ENCODE data around the gene GNB1L.
A peak's percentile ranks its signal among the peaks of the same experiment; 100 is the strongest.

Gene GNB1L

DNA sequence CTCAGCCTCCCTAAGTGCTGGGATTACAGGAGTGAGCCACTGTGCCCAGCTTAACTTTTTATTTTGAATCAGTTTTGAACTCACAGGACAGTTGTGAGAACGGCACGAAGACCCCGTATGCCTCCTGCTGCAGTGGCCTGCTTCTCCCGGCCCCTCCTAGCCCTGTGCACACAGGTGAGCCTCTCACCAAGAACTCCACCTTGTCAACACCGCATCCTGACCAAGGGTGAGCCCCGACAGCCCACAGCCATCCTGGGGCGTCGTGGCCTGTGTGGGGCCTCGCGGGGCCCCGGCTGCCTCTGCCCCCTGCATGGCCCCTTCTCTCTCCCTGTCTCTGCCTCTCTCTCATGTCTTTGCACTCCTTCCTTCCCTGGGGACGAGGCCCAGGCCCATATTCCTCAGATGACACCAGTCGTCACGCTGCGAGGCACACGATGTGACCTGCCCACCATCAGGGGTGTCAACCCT, 38.8 kb downstream of the GNB1L start:
- DNase-seq (ENCODE audit: low read depth, low spot score): no peak
- no peak for TF ChIP-seq EZH2 (IDR thresholded peaks at IDR 0.05)
- no peak for TF ChIP-seq FOXP2 (optimal IDR thresholded peaks at IDR 0.05; ENCODE audit: control extremely low read depth, extremely low read length, insufficient read depth)
- no peak for TF ChIP-seq POLR2AphosphoS5 (IDR thresholded peaks at IDR 0.05; ENCODE audit: borderline replicate concordance, low read depth, low read length)
- Histone ChIP-seq H3K4me3 (no peak overlapping the region), H3K27ac (no peak overlapping the region), H3K9me3 (ENCODE audit: low read depth, low read length) (no peaks in the 10 kb centered on the region), H3K9ac (ENCODE audit: insufficient read length) (no peak overlapping the region), H3K36me3 (ENCODE audit: insufficient read depth, low read length) (no peaks in the 10 kb centered on the region)

DNA sequence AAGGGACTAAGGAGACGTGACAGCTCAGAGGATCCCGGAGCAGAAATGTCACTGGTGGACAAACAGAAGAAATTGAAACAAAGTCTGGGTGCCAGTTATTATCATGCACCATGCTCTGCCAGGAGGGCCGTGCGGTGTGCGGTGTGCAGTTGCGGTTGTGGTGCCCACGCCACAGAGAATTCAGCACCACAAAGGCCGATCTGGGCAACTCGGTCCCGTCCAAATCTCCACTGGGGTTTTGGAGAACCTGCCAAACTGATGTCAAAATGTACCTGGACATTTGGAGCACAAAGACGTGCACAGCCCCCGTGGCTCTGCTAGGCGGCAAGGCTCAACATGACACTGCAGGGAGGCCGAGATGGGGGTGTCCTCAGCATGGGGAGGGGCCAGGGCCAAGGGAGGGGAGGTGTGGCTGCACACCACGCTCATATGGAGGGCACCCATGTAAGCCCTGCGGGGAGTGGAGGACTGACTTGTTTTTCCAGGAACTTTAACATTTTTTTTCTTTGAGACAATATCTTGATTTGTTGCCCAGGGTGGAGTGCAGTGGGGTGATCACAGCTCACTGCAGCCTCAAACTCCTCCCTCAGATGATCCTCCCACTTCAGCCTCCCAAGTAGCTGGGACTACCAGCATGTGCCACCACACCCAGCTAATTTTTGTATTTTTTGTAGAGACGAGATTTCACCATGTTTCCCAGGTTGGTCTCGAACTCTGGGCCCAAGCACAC, 39.4 kb downstream of the GNB1L start:
- TF ChIP-seq POLR2AphosphoS5 (IDR thresholded peaks at IDR 0.05; ENCODE audit: borderline replicate concordance, low read depth, low read length): no peak
- TF ChIP-seq FOXP2 (optimal IDR thresholded peaks at IDR 0.05; ENCODE audit: control extremely low read depth, extremely low read length, insufficient read depth): no peak
- no peak for TF ChIP-seq EZH2 (IDR thresholded peaks at IDR 0.05)
- H3K9me3 ChIP-seq (ENCODE audit: low read depth, low read length): no peaks in the 10 kb centered on the region
- H3K9ac ChIP-seq (ENCODE audit: insufficient read length): no peak overlapping the region
- H3K36me3 ChIP-seq (ENCODE audit: insufficient read depth, low read length): no peaks in the 10 kb centered on the region
- DNase-seq (ENCODE audit: low read depth, low spot score): no peak
- peak overlapping the region; percentile 9; the same call in 1 of the 2 replicates for H3K27ac ChIP-seq
- no peak overlapping the region for H3K4me3 ChIP-seq

DNA sequence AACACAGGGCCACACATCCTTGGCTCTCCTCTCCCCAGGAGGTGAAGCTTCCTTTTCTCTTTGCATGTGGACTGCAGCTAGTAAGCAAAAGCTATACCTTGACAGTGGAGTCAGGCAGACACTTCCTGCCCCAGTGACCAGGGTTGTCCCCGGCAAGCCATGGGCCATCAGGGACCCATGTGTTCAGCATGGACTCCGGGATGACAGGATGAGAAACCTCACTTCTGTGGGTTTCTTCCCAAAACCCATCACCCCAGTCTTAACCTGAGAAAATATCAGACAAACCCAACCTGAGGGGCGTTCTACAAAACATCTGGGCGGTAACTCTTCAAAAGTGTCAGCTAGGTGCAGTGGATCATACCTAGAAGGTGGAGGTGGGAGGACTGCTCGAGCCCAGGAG, 40.2 kb downstream of the GNB1L start:
- DNase-seq (ENCODE audit: low read depth, low spot score): no peak
- H3K27ac ChIP-seq: no peak overlapping the region
- H3K9me3 ChIP-seq (ENCODE audit: low read depth, low read length): no peaks in the 10 kb centered on the region
- no peak overlapping the region for H3K9ac ChIP-seq (ENCODE audit: insufficient read length)
- H3K36me3 ChIP-seq (ENCODE audit: insufficient read depth, low read length): no peaks in the 10 kb centered on the region
- no peak for TF ChIP-seq POLR2AphosphoS5 (IDR thresholded peaks at IDR 0.05; ENCODE audit: borderline replicate concordance, low read depth, low read length)
- TF ChIP-seq EZH2 (IDR thresholded peaks at IDR 0.05): no peak
- no peak for TF ChIP-seq FOXP2 (optimal IDR thresholded peaks at IDR 0.05; ENCODE audit: control extremely low read depth, extremely low read length, insufficient read depth)
- no peak overlapping the region for H3K4me3 ChIP-seq

DNA sequence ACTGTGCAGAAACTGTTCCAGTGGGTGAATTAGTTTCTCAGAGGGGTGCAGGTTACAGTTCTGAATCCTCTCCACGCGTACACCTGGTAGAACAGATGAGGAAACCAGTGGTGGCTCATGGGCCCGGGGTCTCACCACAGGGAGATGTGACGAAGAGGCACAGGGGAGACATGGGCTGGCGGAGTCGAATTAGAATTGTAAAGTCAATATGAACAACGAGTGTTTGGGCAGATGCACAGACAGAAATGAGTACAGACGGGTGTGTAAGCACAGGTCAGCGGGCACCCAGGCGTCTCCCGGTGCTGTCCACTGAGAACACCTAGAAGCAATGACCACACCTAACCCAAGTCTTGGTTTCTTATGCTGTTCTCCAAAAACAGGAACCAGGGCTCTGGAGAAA, 41.8 kb downstream of the GNB1L start:
- H3K36me3 ChIP-seq (ENCODE audit: insufficient read depth, low read length): no peaks in the 10 kb centered on the region
- no peaks in the 10 kb centered on the region for H3K9me3 ChIP-seq (ENCODE audit: low read depth, low read length)
- TF ChIP-seq EZH2 (IDR thresholded peaks at IDR 0.05) (no peak), FOXP2 (optimal IDR thresholded peaks at IDR 0.05; ENCODE audit: control extremely low read depth, extremely low read length, insufficient read depth) (no peak), POLR2AphosphoS5 (IDR thresholded peaks at IDR 0.05; ENCODE audit: borderline replicate concordance, low read depth, low read length) (no peak)
- H3K9ac ChIP-seq (ENCODE audit: insufficient read length): no peak overlapping the region
- DNase-seq (ENCODE audit: low read depth, low spot score): no peak
- H3K4me3 ChIP-seq: no peak overlapping the region
- no peak overlapping the region; the same call in 1 of the 2 replicates for H3K27ac ChIP-seq

DNA sequence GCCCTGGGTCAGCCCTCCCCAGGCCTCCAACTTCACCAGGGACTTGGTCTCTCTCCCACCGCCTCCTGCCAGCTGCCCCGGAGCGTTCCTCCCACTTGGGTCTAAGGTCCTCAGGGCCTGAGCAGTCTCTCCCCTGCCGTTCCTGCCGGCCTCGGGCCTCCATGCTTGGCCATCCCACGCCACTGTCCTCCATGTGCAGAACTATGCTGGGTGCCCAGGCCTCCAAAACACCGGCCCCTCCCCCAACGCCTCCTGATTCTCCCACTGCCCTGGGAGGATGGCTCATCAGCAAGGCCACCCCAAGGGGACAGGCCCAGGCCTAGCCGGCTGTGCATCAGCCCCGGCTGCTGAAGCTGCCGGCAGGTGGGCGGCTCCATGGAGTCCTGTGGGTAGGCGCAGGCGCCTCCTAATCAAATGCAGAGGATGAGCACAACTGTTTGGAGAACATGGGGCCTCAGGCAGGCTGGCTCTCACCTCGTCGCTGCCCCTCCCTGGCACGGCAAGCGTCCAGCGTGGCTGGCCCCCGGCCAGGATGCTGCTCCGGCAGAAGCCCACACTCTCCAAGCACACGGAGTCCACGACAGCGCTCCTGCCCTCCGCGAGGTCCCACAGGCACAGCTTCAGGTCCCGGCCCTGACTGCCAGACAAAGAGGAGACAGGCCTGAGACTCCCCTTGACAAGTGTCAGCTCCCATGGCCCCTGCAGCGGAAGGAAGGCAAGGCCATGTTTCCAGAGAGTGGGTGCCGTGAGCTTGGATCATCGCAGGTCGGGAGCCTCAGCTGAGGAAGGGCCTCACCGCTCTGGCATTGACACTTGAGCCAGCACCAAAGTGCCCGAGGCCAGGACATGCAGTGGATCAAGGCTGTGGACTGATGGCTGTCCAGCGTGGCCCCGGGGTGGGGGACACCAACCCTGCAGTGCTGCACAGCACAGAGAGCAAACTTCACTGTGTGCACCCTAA, 42.6 kb downstream of the GNB1L start:
- Histone ChIP-seq H3K27ac (no peak overlapping the region), H3K9ac (ENCODE audit: insufficient read length) (no peak overlapping the region)
- TF ChIP-seq FOXP2 (optimal IDR thresholded peaks at IDR 0.05; ENCODE audit: control extremely low read depth, extremely low read length, insufficient read depth) (peak; percentile 22), POLR2AphosphoS5 (IDR thresholded peaks at IDR 0.05; ENCODE audit: borderline replicate concordance, low read depth, low read length) (no peak), EZH2 (IDR thresholded peaks at IDR 0.05) (no peak)

DNA sequence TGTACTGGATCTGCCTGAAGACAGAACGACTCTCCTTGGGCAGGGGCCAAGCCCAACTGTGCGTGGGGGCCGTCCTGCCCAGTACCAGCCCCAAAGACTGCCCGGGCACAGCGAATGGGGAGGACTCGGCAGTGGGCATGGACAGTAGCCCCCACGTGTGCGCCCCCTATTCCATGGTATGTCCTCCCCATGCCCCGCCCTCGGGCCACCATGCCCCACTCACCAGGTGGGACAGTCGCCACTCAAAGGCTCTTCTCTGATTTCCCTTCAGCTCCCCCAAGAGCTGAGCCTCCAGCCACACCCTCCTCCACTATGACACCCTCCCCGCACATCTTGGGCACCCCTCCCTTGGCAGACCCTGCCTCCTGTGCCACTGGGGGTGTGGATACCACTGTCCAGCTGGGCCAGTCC, 43.5 kb downstream of the GNB1L start:
- H3K9me3 ChIP-seq (ENCODE audit: low read depth, low read length): no peaks in the 10 kb centered on the region
- H3K36me3 ChIP-seq (ENCODE audit: insufficient read depth, low read length): no peaks in the 10 kb centered on the region
- peak overlapping the region; percentile 54 for H3K27ac ChIP-seq
- no peak for TF ChIP-seq EZH2 (IDR thresholded peaks at IDR 0.05)
- no peak for TF ChIP-seq POLR2AphosphoS5 (IDR thresholded peaks at IDR 0.05; ENCODE audit: borderline replicate concordance, low read depth, low read length)
- no peak for TF ChIP-seq FOXP2 (optimal IDR thresholded peaks at IDR 0.05; ENCODE audit: control extremely low read depth, extremely low read length, insufficient read depth)
- no peak overlapping the region for H3K9ac ChIP-seq (ENCODE audit: insufficient read length)
- no peak for DNase-seq (ENCODE audit: low read depth, low spot score)
- peak overlapping the region; percentile 38 for H3K4me3 ChIP-seq

More for the DNA sequence above, 42.6 kb downstream of the GNB1L start:
- no peak overlapping the region for H3K4me3 ChIP-seq
- no peak for DNase-seq (ENCODE audit: low read depth, low spot score)
- no peaks in the 10 kb centered on the region for H3K9me3 ChIP-seq (ENCODE audit: low read depth, low read length)
- H3K36me3 ChIP-seq (ENCODE audit: insufficient read depth, low read length): no peaks in the 10 kb centered on the region

DNA sequence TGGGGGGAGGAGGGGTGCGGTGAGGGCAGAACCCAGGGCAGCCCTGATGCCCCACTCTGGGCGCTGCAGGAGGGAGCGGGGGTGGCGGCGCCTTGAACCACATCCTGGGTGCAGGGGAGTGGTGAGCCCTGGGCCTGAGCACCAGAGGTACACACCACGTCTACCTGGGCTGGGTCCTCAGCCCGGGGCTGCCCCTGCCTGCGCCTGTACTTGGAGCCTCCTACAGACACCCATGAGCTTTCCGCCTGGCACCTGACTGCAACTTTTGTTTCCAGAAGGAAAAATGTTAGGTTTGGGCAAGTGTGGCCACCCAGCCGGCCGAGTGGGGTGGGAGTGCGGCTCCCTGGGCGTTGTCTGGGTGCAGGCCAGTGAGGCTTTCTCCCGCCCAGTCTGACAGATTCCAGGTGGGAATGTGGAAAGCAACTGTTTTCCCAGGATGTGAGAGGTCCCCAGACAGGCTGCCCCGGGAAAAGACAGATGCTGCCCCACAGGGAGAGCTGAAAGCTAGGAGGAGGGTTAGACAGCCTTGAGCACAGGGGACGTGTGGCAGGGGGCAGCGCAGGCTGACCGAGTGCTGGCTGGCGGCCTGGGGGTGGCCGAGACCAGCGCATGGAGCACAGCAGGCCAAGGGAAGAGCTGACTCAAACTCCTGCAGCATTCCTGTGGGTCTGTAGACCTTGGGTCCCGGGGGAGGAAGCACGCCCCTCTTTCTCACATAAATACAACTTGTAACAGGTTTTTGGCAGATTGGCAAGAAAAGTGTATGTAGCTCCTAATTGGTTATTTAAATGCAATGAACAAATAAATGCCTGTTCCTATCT, 44.1 kb downstream of the GNB1L start:
- TF ChIP-seq FOXP2 (optimal IDR thresholded peaks at IDR 0.05; ENCODE audit: control extremely low read depth, extremely low read length, insufficient read depth): peak; percentile 66
- TF ChIP-seq POLR2AphosphoS5 (IDR thresholded peaks at IDR 0.05; ENCODE audit: borderline replicate concordance, low read depth, low read length): no peak
- no peak for DNase-seq (ENCODE audit: low read depth, low spot score)
- peak overlapping the region; percentile 38 for H3K4me3 ChIP-seq
- H3K9ac ChIP-seq (ENCODE audit: insufficient read length): no peak overlapping the region
- H3K9me3 ChIP-seq (ENCODE audit: low read depth, low read length): no peaks in the 10 kb centered on the region
- peak overlapping the region; percentile 54 for H3K27ac ChIP-seq
- H3K36me3 ChIP-seq (ENCODE audit: insufficient read depth, low read length): no peaks in the 10 kb centered on the region

Data from SK-N-MC (cell line).